ENCODE data around the gene DLX2. TPM values are rescaled to one million over a fixed set of nuclear protein-coding genes. Genes with fewer than 3 reads are reported as not detected.
A peak's percentile ranks its signal among the peaks of the same experiment; 100 is the strongest.

DLX2 gene
- total RNA-seq, 3 donors from 2014 or later (not counting 1 experiment from before 2014, with no cell fraction given): 0.55 to 0.84 (median 0.78) TPM

GRCh38 chr2:172081221-172082022, 21.3 kb downstream of the DLX2 start:
- H3K4me1 ChIP-seq (ENCODE audit: control insufficient read depth, insufficient read depth, low read length): peaks cover 50% of the 10 kb centered on the region
- no peak overlapping the region for H3K27ac ChIP-seq (ENCODE audit: low read length)
- no peak for ATAC-seq
- Mint-ChIP-seq H3K36me3 (no peaks in the 10 kb centered on the region), H3K4me3 (no peak overlapping the region), H3K9me3 (no peaks in the 10 kb centered on the region), H3K4me1 (peaks cover 46 to 47% of the 10 kb centered on the region in 2 donors), H3K27ac (no peak overlapping the region), H3K27me3 (ENCODE audit: low read depth in 2 of 2) (peaks cover 72 to 94% of the 10 kb centered on the region in 2 donors)
- H3K36me3 ChIP-seq (ENCODE audit: control insufficient read depth, insufficient read depth, low read length): no peaks in the 10 kb centered on the region
- 16% methylated on average over 36 of the region's 36 CpGs for WGBS (ENCODE audit: insufficient coverage)
- no peak for TF ChIP-seq CTCF (IDR thresholded peaks at IDR 0.05)
- intact Hi-C loops (cut with micrococcal nuclease): no loop called here
- peak in 1 of 2 donors; percentile 31 for DNase-seq
- peaks cover 87% of the 10 kb centered on the region for H3K27me3 ChIP-seq (ENCODE audit: control insufficient read depth, insufficient read depth, low read length)
- H3K4me3 ChIP-seq (ENCODE audit: low read length): no peak overlapping the region
- peaks cover 16% of the 10 kb centered on the region for H3K9me3 ChIP-seq (ENCODE audit: control insufficient read depth, insufficient read depth, low read length)

- peaks cover 16% of the 10 kb centered on the region for H3K9me3 ChIP-seq (ENCODE audit: control insufficient read depth, insufficient read depth, low read length)
These were observed 22.0 kb downstream of the DLX2 start for GRCh38 chr2:172080641-172081220.

GRCh38 chr2:172079838-172080640, 22.7 kb downstream of the DLX2 start:
- H3K27me3 Mint-ChIP-seq (ENCODE audit: low read depth in 2 of 2): peaks cover 67 to 94% of the 10 kb centered on the region in 2 donors
- H3K9me3 Mint-ChIP-seq: no peaks in the 10 kb centered on the region
- H3K4me1 ChIP-seq (ENCODE audit: control insufficient read depth, insufficient read depth, low read length): peaks cover 37% of the 10 kb centered on the region
- intact Hi-C loops (cut with micrococcal nuclease): no loop called here
- TF ChIP-seq CTCF (IDR thresholded peaks at IDR 0.05): no peak
- peak overlapping the region; percentile 13 for H3K4me3 Mint-ChIP-seq
- H3K36me3 Mint-ChIP-seq: no peaks in the 10 kb centered on the region
- H3K27me3 ChIP-seq (ENCODE audit: control insufficient read depth, insufficient read depth, low read length): peaks cover 81% of the 10 kb centered on the region
- peak in 1 of 2 donors; percentile 24 for DNase-seq
- peak in 1 of 3 donors; percentile 45 for ATAC-seq
- H3K36me3 ChIP-seq (ENCODE audit: control insufficient read depth, insufficient read depth, low read length): no peaks in the 10 kb centered on the region
- H3K4me1 Mint-ChIP-seq: peaks cover 33% of the 10 kb centered on the region in 2 donors
- 10% methylated on average over 36 of the region's 38 CpGs for WGBS (ENCODE audit: insufficient coverage)
- H3K27ac ChIP-seq (ENCODE audit: low read length): no peak overlapping the region
- peak overlapping the region in 1 of 2 donors; percentile 67 for H3K27ac Mint-ChIP-seq
- no peak overlapping the region for H3K4me3 ChIP-seq (ENCODE audit: low read length)
- peaks cover 16% of the 10 kb centered on the region for H3K9me3 ChIP-seq (ENCODE audit: control insufficient read depth, insufficient read depth, low read length)

More at GRCh38 chr2:172080641-172081220, 22.0 kb downstream of the DLX2 start:
- Mint-ChIP-seq H3K27me3 (ENCODE audit: low read depth in 2 of 2) (peaks cover 71 to 94% of the 10 kb centered on the region in 2 donors), H3K36me3 (no peaks in the 10 kb centered on the region), H3K4me1 (peaks cover 40% of the 10 kb centered on the region in 2 donors), H3K4me3 (no peak overlapping the region), H3K27ac (peak overlapping the region in 1 of 2 donors; percentile 67), H3K9me3 (no peaks in the 10 kb centered on the region)
- no peak for TF ChIP-seq CTCF (IDR thresholded peaks at IDR 0.05)
- peaks cover 84% of the 10 kb centered on the region for H3K27me3 ChIP-seq (ENCODE audit: control insufficient read depth, insufficient read depth, low read length)
- intact Hi-C loops (cut with micrococcal nuclease): no loop called here
- peaks cover 44% of the 10 kb centered on the region for H3K4me1 ChIP-seq (ENCODE audit: control insufficient read depth, insufficient read depth, low read length)
- H3K36me3 ChIP-seq (ENCODE audit: control insufficient read depth, insufficient read depth, low read length): no peaks in the 10 kb centered on the region
- no peak overlapping the region for H3K4me3 ChIP-seq (ENCODE audit: low read length)
- DNase-seq: peak in 1 of 2 donors; percentile 17
- no peak for ATAC-seq
- no peak overlapping the region for H3K27ac ChIP-seq (ENCODE audit: low read length)
- WGBS (ENCODE audit: insufficient coverage): 18% methylated on average over 25 of the region's 25 CpGs
